Testis (tissue), 3 donors: ENCODE data around the gene TEX2. TPM values are rescaled to one million over a fixed set of nuclear protein-coding genes. Genes with fewer than 3 reads are reported as not detected.
A peak's percentile ranks its signal among the peaks of the same experiment; 100 is the strongest.

Experiments used
- DNase-seq: peaks from one replicate; pipeline ENCODE4 v3.0.0-alpha.2; 2019
- H3K27ac ChIP-seq, 2 donors: fragments of 200-600 bp; sonication (generic); one replicate each; pipeline ENCODE4 v1.5.1; 2019
- H3K27me3 ChIP-seq: fragments of 200-600 bp; sonication (generic); one replicate; pipeline ENCODE4 v1.5.1; 2019
- H3K36me3 ChIP-seq: fragments of 200-600 bp; sonication (generic); one replicate; pipeline ENCODE4 v1.5.1; 2017; ENCODE audit warnings: low read depth; ENCODE audit errors: missing control alignments
- H3K4me1 ChIP-seq: fragments of 200-600 bp; sonication (generic); one replicate; pipeline ENCODE4 v1.5.1; 2019
- H3K4me3 ChIP-seq, 2 donors: fragments of 200-600 bp; sonication (generic); one replicate each; pipeline ENCODE4 v1.5.1; 2017 to 2019
- H3K9me3 ChIP-seq: fragments of 200-600 bp; sonication (generic); one replicate; pipeline ENCODE4 v1.5.1; 2017
- POLR2A ChIP-seq: fragments of 450-650 bp; IDR thresholded peaks from one replicate; pipeline ENCODE4 v1.6.1; 2017; ENCODE audit warnings: antibody characterized with exemption, mild to moderate bottlenecking, moderate library complexity
- WGBS, 2 donors: methylation state at CpG; one replicate each; pipeline ENCODE4 v1.1.5; 2018; 5-methylcytosine and 5-hydroxymethylcytosine counted together
- intact Hi-C: fragments of 100-400 bp; cut with DNase I; formaldehyde crosslinking; loops from one replicate; pipeline ENCODE4 v1.15.1; 2023; ENCODE audit warnings: low total_unique reads
- polyA plus RNA-seq: library from polyadenylated mRNA; stranded (reverse); fragments of 350-450 nt; fragmentation: Illumina TruSeq; extraction: RNeasy Lipid Tissue Mini Kit (QIAGEN cat#74804); gene quantifications from one replicate; pipeline ENCODE4 v1.2.3, GENCODE V29; 2014; ENCODE audit warnings: low read depth, low replicate concordance; ENCODE audit not compliant: insufficient read depth
- total RNA-seq, 2 donors: library from RNA; depleted of rRNA; stranded (reverse); fragments of >200 nt; gene quantifications; one replicate each; pipeline ENCODE4 v1.2.3, GENCODE V29; 2016
- TF ChIP-seq, protein P1 (sequence below), 3 experiments: fragments of 450-650 bp in 2 of 3; fragments of 200-600 bp in 1 of 3; sonication (generic) in 1 of 3; IDR thresholded peaks; one replicate each; pipeline ENCODE4 v1.5.1; 2016 to 2019; ENCODE audit warnings: antibody characterized with exemption in 3 of 3, mild to moderate bottlenecking in 2 of 3, moderate library complexity in 1 of 3

Gene TEX2
- total and polyA plus RNA-seq, 3 donors from 2014 or later: 66.0 to 136 (median 99.9) TPM

DNA sequence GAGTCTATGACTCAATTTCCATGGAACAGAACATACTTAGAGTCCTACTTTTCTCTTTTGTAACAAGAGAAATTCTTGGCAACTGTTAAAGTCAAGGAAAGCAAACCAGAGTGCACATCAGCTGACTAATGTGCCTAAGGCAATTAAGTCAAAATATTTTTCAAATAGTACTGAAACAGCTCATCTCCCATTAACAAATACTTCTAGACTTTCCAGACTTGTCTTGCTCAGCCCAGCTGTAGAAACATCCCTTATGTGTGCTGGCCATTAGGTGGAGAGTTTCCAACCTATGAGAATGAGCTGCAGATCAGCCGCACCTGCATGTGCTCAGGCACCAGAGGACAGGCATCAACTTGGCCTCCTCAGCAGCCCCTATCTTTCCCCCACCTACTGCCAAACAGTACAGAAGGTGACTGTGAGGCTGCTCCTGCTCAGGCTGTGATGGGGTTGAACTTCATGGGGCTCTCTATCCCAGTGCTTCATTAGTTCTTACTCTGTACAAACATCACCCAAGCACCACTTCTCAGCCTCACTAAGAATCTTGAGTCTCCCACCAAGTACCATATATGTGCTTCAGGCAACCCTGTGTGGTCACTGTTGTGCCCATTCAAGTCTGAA is 32.2 kb downstream of the TEX2 start:
- Histone ChIP-seq H3K27ac (peak overlapping the region; percentile 46 to 83), H3K4me1 (peaks cover 7% of the 10 kb centered on the region), H3K4me3 (no peak overlapping the region), H3K36me3 (no peaks in the 10 kb centered on the region), H3K9me3 (no peaks in the 10 kb centered on the region), H3K27me3 (no peaks in the 10 kb centered on the region)
- TF ChIP-seq POLR2A: no peak
- TF ChIP-seq, protein P1, sequence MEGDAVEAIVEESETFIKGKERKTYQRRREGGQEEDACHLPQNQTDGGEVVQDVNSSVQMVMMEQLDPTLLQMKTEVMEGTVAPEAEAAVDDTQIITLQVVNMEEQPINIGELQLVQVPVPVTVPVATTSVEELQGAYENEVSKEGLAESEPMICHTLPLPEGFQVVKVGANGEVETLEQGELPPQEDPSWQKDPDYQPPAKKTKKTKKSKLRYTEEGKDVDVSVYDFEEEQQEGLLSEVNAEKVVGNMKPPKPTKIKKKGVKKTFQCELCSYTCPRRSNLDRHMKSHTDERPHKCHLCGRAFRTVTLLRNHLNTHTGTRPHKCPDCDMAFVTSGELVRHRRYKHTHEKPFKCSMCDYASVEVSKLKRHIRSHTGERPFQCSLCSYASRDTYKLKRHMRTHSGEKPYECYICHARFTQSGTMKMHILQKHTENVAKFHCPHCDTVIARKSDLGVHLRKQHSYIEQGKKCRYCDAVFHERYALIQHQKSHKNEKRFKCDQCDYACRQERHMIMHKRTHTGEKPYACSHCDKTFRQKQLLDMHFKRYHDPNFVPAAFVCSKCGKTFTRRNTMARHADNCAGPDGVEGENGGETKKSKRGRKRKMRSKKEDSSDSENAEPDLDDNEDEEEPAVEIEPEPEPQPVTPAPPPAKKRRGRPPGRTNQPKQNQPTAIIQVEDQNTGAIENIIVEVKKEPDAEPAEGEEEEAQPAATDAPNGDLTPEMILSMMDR (IDR thresholded peaks at IDR 0.05): no peak
- intact Hi-C loops: no loop called here
- WGBS, 2 donors: 63 to 67% methylated on average over 1 of the region's 1 CpG
- peak; percentile 22 for DNase-seq

GRCh38 chr17:64229815-64230728 is 33.0 kb downstream of the TEX2 start:
- Histone ChIP-seq H3K4me3 (no peak overlapping the region), H3K9me3 (no peaks in the 10 kb centered on the region), H3K27ac (peak overlapping the region; percentile 46 to 83), H3K4me1 (peaks cover 7% of the 10 kb centered on the region), H3K27me3 (no peaks in the 10 kb centered on the region), H3K36me3 (no peaks in the 10 kb centered on the region)
- WGBS, 2 donors: 78 to 83% methylated on average over 8 of the region's 8 CpGs
- no peak for TF ChIP-seq POLR2A
- TF ChIP-seq, protein P1 (IDR thresholded peaks at IDR 0.05): no peak
- intact Hi-C loops: no loop called here
- DNase-seq: no peak

DNA sequence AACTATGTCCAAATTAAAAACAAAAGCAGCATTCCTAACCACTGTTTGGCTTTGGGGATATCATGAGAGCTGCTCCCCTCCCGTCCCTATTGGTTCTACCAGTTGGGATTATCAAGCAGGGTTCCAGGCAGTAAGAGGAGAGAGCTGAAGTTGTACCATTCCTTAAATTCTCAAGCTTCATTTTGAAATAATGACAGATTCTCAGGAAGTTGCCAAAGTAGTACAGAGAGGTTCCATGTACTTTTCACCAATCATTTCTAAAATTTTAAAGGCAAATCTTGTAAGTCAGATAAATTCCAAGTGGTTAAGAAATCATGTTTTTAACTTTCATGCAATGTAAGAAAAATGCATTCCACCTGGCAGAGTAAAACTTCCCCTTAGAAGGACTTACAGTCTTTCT is 36.9 kb downstream of the TEX2 start:
- H3K4me1 ChIP-seq: peaks cover 4% of the 10 kb centered on the region
- intact Hi-C loops: no loop called here
- WGBS, 2 donors: 91 to 95% methylated on average over 1 of the region's 1 CpG
- H3K36me3 ChIP-seq: no peaks in the 10 kb centered on the region
- no peaks in the 10 kb centered on the region for H3K27me3 ChIP-seq
- TF ChIP-seq, protein P1 (IDR thresholded peaks at IDR 0.05): no peak
- TF ChIP-seq POLR2A: no peak
- H3K9me3 ChIP-seq: no peaks in the 10 kb centered on the region
- no peak for DNase-seq
- no peak overlapping the region for H3K4me3 ChIP-seq
- no peak overlapping the region for H3K27ac ChIP-seq

DNA sequence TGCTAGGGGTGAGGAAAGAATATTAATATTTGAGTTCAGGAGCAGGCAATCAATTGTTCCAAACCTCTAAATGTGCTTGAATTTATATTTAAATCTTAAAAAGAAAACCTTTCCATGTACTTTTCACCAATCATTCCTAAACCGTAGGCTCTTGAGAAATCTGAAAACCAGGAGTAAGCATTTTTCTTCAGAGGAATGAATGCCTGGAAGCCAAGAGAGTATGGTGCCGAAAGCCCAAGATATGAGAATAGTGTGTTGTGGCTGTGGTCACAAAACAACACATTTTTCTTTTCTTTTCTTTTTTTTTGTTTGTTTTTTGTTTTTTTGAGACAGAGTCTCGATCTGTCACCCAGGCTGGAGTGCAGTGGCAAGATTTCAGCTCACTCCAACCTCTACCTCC is 37.6 kb downstream of the TEX2 start:
- H3K4me1 ChIP-seq: no peaks in the 10 kb centered on the region
- no peaks in the 10 kb centered on the region for H3K27me3 ChIP-seq
- no peak overlapping the region for H3K27ac ChIP-seq

More for the DNA sequence above, 37.6 kb downstream of the TEX2 start:
- H3K36me3 ChIP-seq: no peaks in the 10 kb centered on the region
- H3K9me3 ChIP-seq: no peaks in the 10 kb centered on the region
- no peak overlapping the region for H3K4me3 ChIP-seq
- WGBS, 2 donors: 92 to 93% methylated on average over 3 of the region's 3 CpGs
- intact Hi-C loops: no loop called here
- TF ChIP-seq, protein P1 (IDR thresholded peaks at IDR 0.05): no peak
- no peak for TF ChIP-seq POLR2A
- no peak for DNase-seq
